ENCODE data around the gene SLX4IP.
"Not testable (repeated sequence)": the region's sequence is repeated elsewhere in the genome, so short reads cannot be mapped to it uniquely, and the experiment has no call there.

The SLX4IP gene

GRCh38 chr20:10611357-10611756 is 176.3 kb downstream of the SLX4IP start:
- no peak for DNase-seq

- not testable (repeated sequence) for DNase-seq
Observed at GRCh38 chr20:10613426-10613825, 178.3 kb downstream of the SLX4IP start.

GRCh38 chr20:10613911-10614310 is 178.8 kb downstream of the SLX4IP start:
- DNase-seq = no peak

GRCh38 chr20:10616212-10616611 is 181.1 kb downstream of the SLX4IP start:
- DNase-seq = no peak

- DNase-seq = not testable (repeated sequence)
Observed at GRCh38 chr20:10617549-10618133, 182.5 kb downstream of the SLX4IP start.

GRCh38 chr20:10618611-10619245 is 183.6 kb downstream of the SLX4IP start:
- no peak for DNase-seq

- DNase-seq = no peak
Observed at GRCh38 chr20:10619427-10619826, 184.3 kb downstream of the SLX4IP start.

GRCh38 chr20:10621149-10621548 is 186.0 kb downstream of the SLX4IP start:
- no peak for DNase-seq

GRCh38 chr20:10622657-10623418 is 187.7 kb downstream of the SLX4IP start:
- DNase-seq = no peak

GRCh38 chr20:10625641-10626040 is 190.5 kb downstream of the SLX4IP start:
- DNase-seq = no peak

- no peak for DNase-seq
Observed at GRCh38 chr20:10626896-10627295, 191.8 kb downstream of the SLX4IP start.

GRCh38 chr20:10629946-10630650 is 195.0 kb downstream of the SLX4IP start:
- DNase-seq = no peak

GRCh38 chr20:10631126-10631525 is 196.0 kb downstream of the SLX4IP start:
- DNase-seq = no peak

- DNase-seq = no peak
Observed at GRCh38 chr20:10632721-10633509, 197.8 kb downstream of the SLX4IP start.

GRCh38 chr20:10633718-10634117 is 198.6 kb downstream of the SLX4IP start:
- DNase-seq = no peak

GRCh38 chr20:10634211-10634610 is 199.1 kb downstream of the SLX4IP start:
- DNase-seq = no peak

GRCh38 chr20:10634683-10635411 is 199.7 kb downstream of the SLX4IP start:
- DNase-seq = no peak

GRCh38 chr20:10635476-10636208 is 200.5 kb downstream of the SLX4IP start:
- no peak for DNase-seq

GRCh38 chr20:10636326-10636818 is 201.3 kb downstream of the SLX4IP start:
- no peak for DNase-seq

- DNase-seq = no peak
Observed at GRCh38 chr20:10637031-10637559, 202.0 kb downstream of the SLX4IP start.

GRCh38 chr20:10637563-10637962 is 202.5 kb downstream of the SLX4IP start:
- DNase-seq = no peak

All from GDM1 (cell line).